ENCODE measurements around the gene ILKAP. TPM values are rescaled to one million over a fixed set of nuclear protein-coding genes. Genes with fewer than 3 reads are reported as not detected.
A peak's percentile ranks its signal among the peaks of the same experiment; 100 is the strongest.

Gene ILKAP
- polyA plus RNA-seq, 1 of the 3 experiments (the other 2 are of a cell fraction): 49.2 TPM

DNA sequence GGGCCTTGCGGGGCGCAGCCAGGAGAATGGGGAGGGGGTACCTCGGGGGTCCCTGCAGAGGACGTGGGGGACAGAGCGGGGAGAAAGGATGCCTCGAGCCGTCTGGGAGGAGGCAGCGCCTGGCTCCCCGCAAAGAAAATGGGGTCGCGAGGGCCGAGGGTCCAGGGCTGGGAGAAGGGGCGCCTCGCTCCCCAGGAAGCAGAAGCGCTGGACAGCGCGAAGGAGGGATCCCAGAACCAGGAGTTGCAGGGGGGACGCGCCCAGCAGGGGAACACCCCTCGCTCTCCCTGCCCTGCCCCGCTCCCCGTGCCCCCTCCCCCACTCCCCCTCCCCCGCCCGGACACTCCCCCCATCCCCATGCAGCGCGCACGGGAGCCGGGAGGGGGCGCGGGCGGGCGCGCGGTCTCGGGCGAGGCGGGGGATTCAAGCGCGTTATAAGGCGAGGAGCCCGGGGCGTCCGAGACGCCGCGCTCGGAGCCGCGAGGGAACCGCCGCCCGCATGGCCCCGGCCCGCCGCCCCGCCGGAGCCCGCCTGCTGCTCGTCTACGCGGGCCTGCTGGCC lies 44.9 kb downstream of the ILKAP start, which contains the start of gene ERFE:
Gene ERFE, plus strand, starts transcription at position 462 of the 562 bp plus-strand sequence. Its CDS starts 38 bp downstream, at position 500.
- peak; percentile 96 for DNase-seq

DNA sequence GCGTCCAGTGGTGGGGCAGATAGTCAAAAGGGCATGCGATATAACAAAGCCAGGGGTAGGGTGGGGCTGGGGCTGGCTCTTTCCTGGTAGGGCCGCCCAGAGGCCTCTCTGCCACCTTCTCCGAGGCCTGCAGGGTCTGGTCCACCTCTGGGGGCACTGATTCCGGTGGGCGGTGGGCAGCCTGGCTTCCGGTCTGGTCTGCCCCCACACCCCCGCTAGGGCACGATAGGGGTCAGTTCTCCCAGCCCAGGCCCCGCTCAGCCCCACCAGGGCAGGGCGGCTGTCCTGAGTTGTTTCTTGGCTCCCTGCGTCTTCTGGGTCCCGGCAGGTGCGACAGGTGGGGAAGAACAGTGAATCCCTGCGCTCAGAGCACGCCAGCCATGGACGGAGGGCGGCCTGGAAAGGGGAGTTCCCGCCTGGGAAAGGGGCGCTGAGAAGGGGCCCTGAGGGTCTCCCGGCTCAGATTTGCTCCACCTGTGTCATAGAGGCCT lies 45.4 kb downstream of the ILKAP start:
- Histone ChIP-seq H3K9me3 (no peaks in the 10 kb centered on the region), H3K36me3 (replicated peaks in 1 of 2; ENCODE audit: control insufficient read depth in 1 of 2, insufficient read depth in 2 of 2, low read length in 1 of 2) (no peaks in the 10 kb centered on the region), H3K9me2 (no peaks in the 10 kb centered on the region), H3F3A (replicated peaks; ENCODE audit: insufficient read depth) (no peaks in the 10 kb centered on the region), H3K9ac (no peak overlapping the region), H3K4me3 (ENCODE audit: low read depth in 2 of 2, low read length in 1 of 2) (no peak overlapping the region), H3K4me1 (ENCODE audit: control insufficient read depth in 1 of 2, insufficient read depth in 2 of 2, low read depth in 1 of 2, low read length in 1 of 2) (peaks cover 2 to 4% of the 10 kb centered on the region in 2 experiments; a peak in 1 of 4 replicates), H3K4me2 (no peak overlapping the region), H2AFZ (ENCODE audit: low read depth) (no peak overlapping the region), H3K79me2 (ENCODE audit: insufficient read depth) (no peaks in the 10 kb centered on the region), H3K27ac (ENCODE audit: low read depth in 2 of 2, low read length in 1 of 2) (no peak overlapping the region), H3K27me3 (ENCODE audit: insufficient read depth) (no peaks in the 10 kb centered on the region), H4K20me1 (ENCODE audit: insufficient read depth) (no peaks in the 10 kb centered on the region)
- POLR2A ChIA-PET: no interaction called here
- WGBS (ENCODE audit: low lambda C conversion rate): 94% methylated on average over 13 of the region's 21 CpGs
- CTCF ChIA-PET: no interaction called here
- DNase-seq: no peak
- TF ChIP-seq RXRA (IDR thresholded peaks at IDR 0.05; ENCODE audit: borderline replicate concordance, low read depth): no peak
- no peak for TF ChIP-seq FOXM1 (IDR thresholded peaks at IDR 0.05; ENCODE audit: low read depth)
- no peak for TF ChIP-seq EZH2phosphoT487 (IDR thresholded peaks at IDR 0.05; ENCODE audit: borderline replicate concordance, low read depth)
- TF ChIP-seq FOSL2 (IDR thresholded peaks at IDR 0.05; ENCODE audit: borderline replicate concordance, low read depth): no peak
- TF ChIP-seq, protein P1, sequence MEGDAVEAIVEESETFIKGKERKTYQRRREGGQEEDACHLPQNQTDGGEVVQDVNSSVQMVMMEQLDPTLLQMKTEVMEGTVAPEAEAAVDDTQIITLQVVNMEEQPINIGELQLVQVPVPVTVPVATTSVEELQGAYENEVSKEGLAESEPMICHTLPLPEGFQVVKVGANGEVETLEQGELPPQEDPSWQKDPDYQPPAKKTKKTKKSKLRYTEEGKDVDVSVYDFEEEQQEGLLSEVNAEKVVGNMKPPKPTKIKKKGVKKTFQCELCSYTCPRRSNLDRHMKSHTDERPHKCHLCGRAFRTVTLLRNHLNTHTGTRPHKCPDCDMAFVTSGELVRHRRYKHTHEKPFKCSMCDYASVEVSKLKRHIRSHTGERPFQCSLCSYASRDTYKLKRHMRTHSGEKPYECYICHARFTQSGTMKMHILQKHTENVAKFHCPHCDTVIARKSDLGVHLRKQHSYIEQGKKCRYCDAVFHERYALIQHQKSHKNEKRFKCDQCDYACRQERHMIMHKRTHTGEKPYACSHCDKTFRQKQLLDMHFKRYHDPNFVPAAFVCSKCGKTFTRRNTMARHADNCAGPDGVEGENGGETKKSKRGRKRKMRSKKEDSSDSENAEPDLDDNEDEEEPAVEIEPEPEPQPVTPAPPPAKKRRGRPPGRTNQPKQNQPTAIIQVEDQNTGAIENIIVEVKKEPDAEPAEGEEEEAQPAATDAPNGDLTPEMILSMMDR (IDR thresholded peaks at IDR 0.05): no peak
- no peak for TF ChIP-seq POLR2AphosphoS5 (IDR thresholded peaks at IDR 0.05; ENCODE audit: low read depth, low read length)
- no peak for TF ChIP-seq RAD21 (IDR thresholded peaks at IDR 0.05; ENCODE audit: low read length)
- no peak for TF ChIP-seq EP300 (IDR thresholded peaks at IDR 0.05; ENCODE audit: borderline replicate concordance in 1 of 2, low read depth in 1 of 2, low read length in 1 of 2)
- no peak for TF ChIP-seq MXI1 (IDR thresholded peaks at IDR 0.05; ENCODE audit: low read depth, low read length)
- TF ChIP-seq MEF2A (IDR thresholded peaks at IDR 0.05; ENCODE audit: borderline replicate concordance, low read depth): no peak
- TF ChIP-seq CHD2 (IDR thresholded peaks at IDR 0.05; ENCODE audit: low read length, partially characterized antibody): no peak
- TF ChIP-seq, protein P2, sequence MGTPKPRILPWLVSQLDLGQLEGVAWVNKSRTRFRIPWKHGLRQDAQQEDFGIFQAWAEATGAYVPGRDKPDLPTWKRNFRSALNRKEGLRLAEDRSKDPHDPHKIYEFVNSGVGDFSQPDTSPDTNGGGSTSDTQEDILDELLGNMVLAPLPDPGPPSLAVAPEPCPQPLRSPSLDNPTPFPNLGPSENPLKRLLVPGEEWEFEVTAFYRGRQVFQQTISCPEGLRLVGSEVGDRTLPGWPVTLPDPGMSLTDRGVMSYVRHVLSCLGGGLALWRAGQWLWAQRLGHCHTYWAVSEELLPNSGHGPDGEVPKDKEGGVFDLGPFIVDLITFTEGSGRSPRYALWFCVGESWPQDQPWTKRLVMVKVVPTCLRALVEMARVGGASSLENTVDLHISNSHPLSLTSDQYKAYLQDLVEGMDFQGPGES (IDR thresholded peaks at IDR 0.05; ENCODE audit: low read depth, low read length): no peak
- no peak for TF ChIP-seq RFX5 (IDR thresholded peaks at IDR 0.05; ENCODE audit: low read length)
- TF ChIP-seq TCF12 (IDR thresholded peaks at IDR 0.05): no peak
- TF ChIP-seq, protein P3, sequence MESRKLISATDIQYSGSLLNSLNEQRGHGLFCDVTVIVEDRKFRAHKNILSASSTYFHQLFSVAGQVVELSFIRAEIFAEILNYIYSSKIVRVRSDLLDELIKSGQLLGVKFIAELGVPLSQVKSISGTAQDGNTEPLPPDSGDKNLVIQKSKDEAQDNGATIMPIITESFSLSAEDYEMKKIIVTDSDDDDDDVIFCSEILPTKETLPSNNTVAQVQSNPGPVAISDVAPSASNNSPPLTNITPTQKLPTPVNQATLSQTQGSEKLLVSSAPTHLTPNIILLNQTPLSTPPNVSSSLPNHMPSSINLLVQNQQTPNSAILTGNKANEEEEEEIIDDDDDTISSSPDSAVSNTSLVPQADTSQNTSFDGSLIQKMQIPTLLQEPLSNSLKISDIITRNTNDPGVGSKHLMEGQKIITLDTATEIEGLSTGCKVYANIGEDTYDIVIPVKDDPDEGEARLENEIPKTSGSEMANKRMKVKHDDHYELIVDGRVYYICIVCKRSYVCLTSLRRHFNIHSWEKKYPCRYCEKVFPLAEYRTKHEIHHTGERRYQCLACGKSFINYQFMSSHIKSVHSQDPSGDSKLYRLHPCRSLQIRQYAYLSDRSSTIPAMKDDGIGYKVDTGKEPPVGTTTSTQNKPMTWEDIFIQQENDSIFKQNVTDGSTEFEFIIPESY (IDR thresholded peaks at IDR 0.05; ENCODE audit: borderline replicate concordance, low read depth): no peak
- TF ChIP-seq GABPA (IDR thresholded peaks at IDR 0.05; ENCODE audit: low read depth): no peak
- no peak for TF ChIP-seq FOXJ3 (CRISPR knock-in tag; IDR thresholded peaks at IDR 0.05)
- no peak for TF ChIP-seq ELF1 (IDR thresholded peaks at IDR 0.05)
- TF ChIP-seq, protein P4, sequence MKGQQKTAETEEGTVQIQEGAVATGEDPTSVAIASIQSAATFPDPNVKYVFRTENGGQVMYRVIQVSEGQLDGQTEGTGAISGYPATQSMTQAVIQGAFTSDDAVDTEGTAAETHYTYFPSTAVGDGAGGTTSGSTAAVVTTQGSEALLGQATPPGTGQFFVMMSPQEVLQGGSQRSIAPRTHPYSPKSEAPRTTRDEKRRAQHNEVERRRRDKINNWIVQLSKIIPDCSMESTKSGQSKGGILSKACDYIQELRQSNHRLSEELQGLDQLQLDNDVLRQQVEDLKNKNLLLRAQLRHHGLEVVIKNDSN (IDR thresholded peaks at IDR 0.05; ENCODE audit: borderline replicate concordance, low read depth): no peak

More for the DNA sequence above, 44.9 kb downstream of the ILKAP start, which contains the start of gene ERFE:
- Histone ChIP-seq H3K27me3 (ENCODE audit: insufficient read depth) (no peaks in the 10 kb centered on the region), H3K79me2 (ENCODE audit: insufficient read depth) (no peaks in the 10 kb centered on the region), H3K4me3 (ENCODE audit: low read depth in 2 of 2, low read length in 1 of 2) (peak within 1 kb of the TSS; percentile 41 to 49; a peak in 3 of 4 replicates), H3K27ac (ENCODE audit: low read depth in 2 of 2, low read length in 1 of 2) (no peak within 1 kb of the TSS), H3K36me3 (replicated peaks in 1 of 2; ENCODE audit: control insufficient read depth in 1 of 2, insufficient read depth in 2 of 2, low read length in 1 of 2) (no peaks in the 10 kb centered on the region), H3K9me2 (no peaks in the 10 kb centered on the region), H3K4me1 (ENCODE audit: control insufficient read depth in 1 of 2, insufficient read depth in 2 of 2, low read depth in 1 of 2, low read length in 1 of 2) (peaks cover 2 to 4% of the 10 kb centered on the region in 2 experiments; a peak in 1 of 4 replicates), H3K9ac (peak within 1 kb of the TSS; percentile 41; the same call in 1 of the 2 replicates), H3K4me2 (peak within 1 kb of the TSS; percentile 67; the same call in 1 of the 2 replicates), H2AFZ (ENCODE audit: low read depth) (peak within 1 kb of the TSS; percentile 70; the same call in 1 of the 2 replicates), H3F3A (replicated peaks; ENCODE audit: insufficient read depth) (no peaks in the 10 kb centered on the region), H4K20me1 (ENCODE audit: insufficient read depth) (no peaks in the 10 kb centered on the region), H3K9me3 (no peaks in the 10 kb centered on the region)
- ChIA-PET POLR2A (no interaction called here), CTCF (interaction anchor here (0.6 to 7.1 kb wide), 6 partner anchors 9 to 163 kb away, joined by 3 to 58 read pairs (median 4); no protein-coding TSS in a partner anchor)
- WGBS (ENCODE audit: low lambda C conversion rate): 15% methylated on average over 5 of the region's 61 CpGs
- TF ChIP-seq SMC3 (IDR thresholded peaks at IDR 0.05; ENCODE audit: low read depth, low read length): 0 out of 2 replicates have a peak, but pooled peaks have one; percentile 11
- TF ChIP-seq CHD2 (IDR thresholded peaks at IDR 0.05; ENCODE audit: low read length, partially characterized antibody): peak; percentile 24
- TF ChIP-seq NFIC (IDR thresholded peaks at IDR 0.05; ENCODE audit: borderline replicate concordance): no peak
- TF ChIP-seq ELF1 (IDR thresholded peaks at IDR 0.05): no peak
- TF ChIP-seq GATA2 (CRISPR knock-in tag; IDR thresholded peaks at IDR 0.05): no peak
- no peak for TF ChIP-seq JUND (IDR thresholded peaks at IDR 0.05)
- TF ChIP-seq, protein P5, sequence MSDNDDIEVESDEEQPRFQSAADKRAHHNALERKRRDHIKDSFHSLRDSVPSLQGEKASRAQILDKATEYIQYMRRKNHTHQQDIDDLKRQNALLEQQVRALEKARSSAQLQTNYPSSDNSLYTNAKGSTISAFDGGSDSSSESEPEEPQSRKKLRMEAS (IDR thresholded peaks at IDR 0.05; ENCODE audit: low read depth): 0 out of 2 replicates have a peak, but pooled peaks have one; percentile 39

Measured in SK-N-SH (cell line).